GM06990 (cell line): Measurements from ENCODE around the gene ATXN10.

ENCODE experiments used
- DNase-seq: peaks from one replicate; pipeline ENCODE4 v3.0.0-alpha.2; 2011; ENCODE audit not compliant: insufficient read length; ENCODE audit errors: extremely low read depth
- H3K27me3 ChIP-seq: replicated peaks from 2 replicates; pipeline ENCODE4 v1.6.0; 2011; ENCODE audit warnings: low read length; ENCODE audit not compliant: control insufficient read depth, insufficient read depth
- H3K36me3 ChIP-seq: 2 replicates; pipeline ENCODE4 v1.5.1; 2011; ENCODE audit warnings: low read length; ENCODE audit not compliant: control insufficient read depth, insufficient read depth
- H3K4me3 ChIP-seq: replicated peaks from 2 replicates; pipeline ENCODE4 v1.5.1; 2011; ENCODE audit warnings: low read depth, mild to moderate bottlenecking, control low read depth, low read length
- TF ChIP-seq, protein P1 (sequence below): IDR thresholded peaks from 2 replicates; pipeline ENCODE4 v1.5.1; 2011; ENCODE audit warnings: low read length, control low read depth, mild to moderate bottlenecking, inconsistent platforms; ENCODE audit not compliant: insufficient read depth, poor library complexity, severe bottlenecking

Gene ATXN10

DNA sequence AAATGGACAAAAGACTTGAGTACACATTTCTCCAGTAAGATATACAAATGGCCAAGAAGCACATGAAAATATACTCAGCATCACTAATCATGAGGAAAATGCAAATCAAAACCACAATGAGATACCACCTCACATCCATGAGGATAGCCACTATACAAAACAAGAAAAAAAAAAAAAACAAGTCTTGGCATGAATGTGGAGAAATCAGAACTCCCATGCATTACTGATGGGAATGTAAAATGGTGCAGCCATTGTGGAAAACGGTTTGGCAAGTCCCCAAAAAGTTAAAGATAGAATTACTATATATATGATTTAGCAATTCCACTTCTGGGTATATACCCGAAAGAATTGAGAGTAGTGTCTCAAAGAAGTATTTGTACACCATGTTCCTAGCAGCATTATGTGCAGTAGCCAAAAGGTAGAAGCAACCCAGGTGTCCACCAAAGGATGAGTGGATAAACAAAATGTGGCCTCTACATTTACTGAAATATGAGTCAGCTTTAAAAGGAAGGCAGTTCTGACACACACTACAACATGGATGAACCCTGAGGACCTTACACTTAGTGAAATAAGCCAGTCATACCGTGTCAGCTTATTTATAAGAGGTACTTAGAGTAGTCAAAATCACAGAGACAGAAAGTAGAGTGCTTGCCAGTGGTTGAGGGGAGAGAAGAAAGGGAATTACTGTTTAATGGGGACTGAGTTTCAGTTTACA, 159.1 kb downstream of the ATXN10 start:
- DNase-seq, result no peak
- peaks cover 9% of the 10 kb centered on the region for H3K36me3 ChIP-seq

DNA sequence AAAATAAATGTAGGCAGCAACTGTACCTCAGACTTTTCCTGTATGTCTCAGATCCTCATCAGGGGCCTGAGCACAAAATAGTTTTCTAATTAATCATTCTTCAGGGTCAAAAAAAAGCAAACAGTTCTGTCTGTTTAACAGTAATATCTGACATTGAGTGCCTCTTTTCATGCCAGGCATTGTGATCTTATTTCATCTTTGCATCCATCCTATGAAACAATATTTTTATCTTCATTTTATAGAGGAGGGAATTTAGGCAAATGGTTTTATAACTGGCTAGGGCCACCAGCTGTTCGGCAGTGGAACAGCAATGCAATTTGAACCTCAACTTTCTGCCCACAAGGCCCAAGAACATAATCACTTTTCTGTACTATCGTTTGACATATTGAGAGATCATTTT, 159.8 kb downstream of the ATXN10 start:
- TF ChIP-seq, protein P1, sequence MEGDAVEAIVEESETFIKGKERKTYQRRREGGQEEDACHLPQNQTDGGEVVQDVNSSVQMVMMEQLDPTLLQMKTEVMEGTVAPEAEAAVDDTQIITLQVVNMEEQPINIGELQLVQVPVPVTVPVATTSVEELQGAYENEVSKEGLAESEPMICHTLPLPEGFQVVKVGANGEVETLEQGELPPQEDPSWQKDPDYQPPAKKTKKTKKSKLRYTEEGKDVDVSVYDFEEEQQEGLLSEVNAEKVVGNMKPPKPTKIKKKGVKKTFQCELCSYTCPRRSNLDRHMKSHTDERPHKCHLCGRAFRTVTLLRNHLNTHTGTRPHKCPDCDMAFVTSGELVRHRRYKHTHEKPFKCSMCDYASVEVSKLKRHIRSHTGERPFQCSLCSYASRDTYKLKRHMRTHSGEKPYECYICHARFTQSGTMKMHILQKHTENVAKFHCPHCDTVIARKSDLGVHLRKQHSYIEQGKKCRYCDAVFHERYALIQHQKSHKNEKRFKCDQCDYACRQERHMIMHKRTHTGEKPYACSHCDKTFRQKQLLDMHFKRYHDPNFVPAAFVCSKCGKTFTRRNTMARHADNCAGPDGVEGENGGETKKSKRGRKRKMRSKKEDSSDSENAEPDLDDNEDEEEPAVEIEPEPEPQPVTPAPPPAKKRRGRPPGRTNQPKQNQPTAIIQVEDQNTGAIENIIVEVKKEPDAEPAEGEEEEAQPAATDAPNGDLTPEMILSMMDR, result peak; percentile 45
- peaks cover 9% of the 10 kb centered on the region for H3K36me3 ChIP-seq
- DNase-seq, result no peak
- H3K4me3 ChIP-seq, result no peak overlapping the region
- H3K27me3 ChIP-seq, result no peaks in the 10 kb centered on the region

More for the DNA sequence above, 159.1 kb downstream of the ATXN10 start:
- Histone ChIP-seq H3K27me3 (no peaks in the 10 kb centered on the region), H3K4me3 (no peak overlapping the region)
- TF ChIP-seq, protein P1, result no peak

DNA sequence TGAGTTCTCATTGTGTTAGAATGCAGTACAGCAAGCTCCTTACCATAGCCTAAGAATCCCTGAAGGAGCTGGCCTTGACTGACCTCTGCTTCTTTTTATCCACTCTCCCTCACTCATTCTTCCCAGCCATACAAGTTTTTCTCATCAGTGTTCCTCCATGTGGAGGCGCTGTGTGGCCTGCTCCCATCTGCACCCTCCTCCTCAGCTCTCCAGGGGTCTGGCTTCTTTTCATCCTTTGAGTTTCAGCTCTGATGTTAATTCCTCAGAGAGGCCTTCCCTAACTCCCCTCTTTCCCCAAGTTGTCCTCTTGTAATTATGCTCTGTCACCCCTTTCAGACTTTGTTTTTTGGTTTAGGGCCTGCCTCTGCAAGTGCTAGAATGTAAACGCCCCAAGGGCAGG, 160.5 kb downstream of the ATXN10 start:
- no peak overlapping the region for H3K4me3 ChIP-seq
- H3K36me3 ChIP-seq, result peaks cover 9% of the 10 kb centered on the region
- TF ChIP-seq, protein P1, result no peak
- H3K27me3 ChIP-seq, result no peaks in the 10 kb centered on the region
- no peak for DNase-seq

DNA sequence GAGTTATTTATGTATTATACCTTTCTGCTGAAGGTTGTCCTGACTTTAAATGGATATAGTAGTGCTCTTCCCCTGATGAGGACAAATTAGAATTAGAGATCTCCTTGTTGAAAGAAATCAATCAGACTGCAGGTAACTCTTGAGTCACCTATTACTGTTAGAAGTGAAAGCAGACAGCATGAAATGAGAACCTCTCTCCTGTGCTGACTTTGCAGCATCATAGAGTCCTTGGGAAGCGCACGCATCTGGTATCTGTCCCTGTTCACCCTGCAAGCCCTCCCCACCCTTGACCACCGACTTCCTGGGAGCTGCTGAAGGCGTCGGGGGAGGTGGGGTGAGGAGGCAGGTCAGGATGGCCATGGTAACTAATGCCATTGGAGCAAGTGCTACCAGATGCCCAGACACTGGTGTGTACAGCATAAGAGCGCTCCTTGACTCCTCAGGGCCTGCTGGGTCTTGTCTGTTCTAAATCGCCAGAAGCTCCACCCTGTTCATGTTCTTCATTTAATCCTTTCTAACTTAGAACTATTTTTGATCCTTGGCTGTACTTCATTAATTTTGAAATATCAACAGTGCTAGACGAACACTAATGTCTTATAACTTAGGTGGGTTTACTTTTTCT, 161.4 kb downstream of the ATXN10 start:
- no peak for DNase-seq
- Histone ChIP-seq H3K27me3 (no peaks in the 10 kb centered on the region), H3K36me3 (peaks cover 11% of the 10 kb centered on the region), H3K4me3 (no peak overlapping the region)
- TF ChIP-seq, protein P1, result no peak

DNA sequence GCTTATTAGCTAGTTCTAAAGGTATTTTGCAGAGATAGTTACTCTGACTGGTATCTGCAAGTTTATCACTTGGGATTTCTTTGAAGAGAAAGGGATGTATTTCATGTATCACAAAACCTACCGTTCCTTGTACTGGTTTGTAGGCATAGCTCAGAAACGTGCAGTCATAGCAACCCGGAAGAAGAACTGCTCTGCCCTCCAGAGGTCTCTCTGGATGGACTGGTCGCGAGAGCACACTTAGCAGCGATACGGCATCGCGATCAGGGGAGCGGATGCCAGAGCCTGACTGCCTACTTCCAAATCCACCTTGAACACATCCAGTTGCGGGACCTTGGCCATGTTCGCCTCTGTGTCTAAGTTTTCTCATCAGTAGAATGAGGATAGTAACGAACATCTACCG, 162.0 kb downstream of the ATXN10 start:
- TF ChIP-seq, protein P1, result no peak
- Histone ChIP-seq H3K27me3 (no peaks in the 10 kb centered on the region), H3K36me3 (peaks cover 13% of the 10 kb centered on the region), H3K4me3 (no peak overlapping the region)
- no peak for DNase-seq

DNA sequence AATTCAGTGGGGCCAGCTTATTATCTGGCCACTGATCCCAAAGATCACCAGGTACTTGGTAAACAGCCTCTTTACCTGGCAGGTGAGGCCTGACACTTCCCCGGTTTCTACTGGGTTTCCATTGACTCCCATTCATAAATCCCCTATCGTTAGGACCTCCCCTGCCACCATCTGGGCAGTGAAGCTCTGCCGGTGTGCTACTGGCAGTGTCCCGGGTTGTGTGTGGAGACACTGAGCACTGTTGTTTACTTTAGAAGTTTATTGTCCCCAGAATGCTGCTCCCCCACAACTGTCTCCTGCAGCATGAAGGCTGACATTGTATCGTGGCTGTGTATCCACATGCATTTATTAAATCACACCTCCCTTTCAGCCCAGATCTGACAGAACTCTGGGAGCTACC, 162.6 kb downstream of the ATXN10 start:
- DNase-seq, result no peak
- TF ChIP-seq, protein P1, result no peak
- H3K27me3 ChIP-seq, result no peaks in the 10 kb centered on the region
- no peak overlapping the region for H3K4me3 ChIP-seq
- peaks cover 13% of the 10 kb centered on the region for H3K36me3 ChIP-seq
